Sciatic nerve (tissue), 2 donors: ENCODE results near the gene ZNF343. TPM values are rescaled to one million over a fixed set of nuclear protein-coding genes. Genes with fewer than 3 reads are reported as not detected.
A peak's percentile ranks its signal among the peaks of the same experiment; 100 is the strongest.
"Not testable (repeated sequence)": the region's sequence is repeated elsewhere in the genome, so short reads cannot be mapped to it uniquely, and the experiment has no call there.

Experiments
- ATAC-seq: fragments of 200-7000 bp; cut with Tn5 transposase; one replicate; pipeline ENCODE4 v1.9.1; 2020; ENCODE audit warnings: mild to moderate bottlenecking, moderate library complexity
- DNase-seq: peaks from one replicate; pipeline ENCODE4 v3.0.0-alpha.2; 2020; ENCODE audit warnings: low spot score
- intact Hi-C: fragments of 100-400 bp; cut with DNase I; formaldehyde crosslinking; loops from one replicate; pipeline ENCODE4 v1.14.2; 2022
- total RNA-seq: library from RNA; stranded (reverse); fragmentation: NEBNext Ultra II Directional; extraction: Animal tissue kit (Norgen Biotek cat#: 25700); gene quantifications from one replicate; pipeline ENCODE4 v1.2.1, GENCODE V29; 2021
- donor health status: DM: no; HTN: no; CAD: no.
- donor health status: DM: no; HTN: no; CAD: no.

Gene ZNF343
- total RNA-seq, 1 donor from 2014 or later, result 16.3 TPM

DNA sequence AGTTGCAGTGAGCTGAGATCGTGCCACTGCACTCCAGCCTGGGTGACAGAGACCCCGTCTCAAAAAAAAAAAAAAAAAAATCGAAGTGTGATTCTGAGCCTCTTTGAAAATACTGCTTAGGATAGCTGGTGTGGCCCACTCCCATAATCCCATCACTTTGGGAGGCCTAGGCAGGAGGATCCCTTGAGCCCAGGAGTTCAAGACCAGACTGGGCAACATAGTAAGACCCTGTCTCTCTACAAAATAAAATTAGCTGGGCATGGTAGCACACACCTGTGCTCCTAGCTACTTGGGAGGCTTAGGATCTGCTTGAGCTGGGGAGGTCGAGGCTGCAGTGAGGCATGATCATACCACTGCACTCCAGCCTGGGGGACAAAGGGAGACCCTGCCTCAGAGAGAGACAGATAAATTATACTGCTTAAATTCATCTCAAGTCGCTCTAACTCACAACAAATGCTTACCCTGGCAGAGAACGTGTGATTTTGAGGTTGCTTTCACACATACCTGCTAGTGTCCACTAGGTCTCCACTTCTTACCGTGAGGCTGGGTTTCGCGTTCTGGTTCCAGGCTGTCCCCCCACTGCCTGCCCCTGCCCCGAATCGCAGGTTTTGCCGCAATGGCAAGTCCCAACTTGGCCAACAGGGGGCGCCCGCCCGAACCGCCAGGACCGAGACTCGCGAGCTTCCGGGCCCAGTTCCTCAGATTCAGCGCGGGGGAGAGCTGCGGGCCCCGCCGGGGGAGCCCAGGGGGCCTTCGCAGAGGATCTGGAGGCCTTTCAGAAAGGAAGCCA lies 15.4 kb upstream of the ZNF343 start:
- DNase-seq (peak; percentile 94), ATAC-seq (peak; percentile 88)
- intact Hi-C loops, result loop anchor here (10.0 kb wide), 1 partner anchor 131 kb away; the partner anchor contains the start of gene NOP56

DNA sequence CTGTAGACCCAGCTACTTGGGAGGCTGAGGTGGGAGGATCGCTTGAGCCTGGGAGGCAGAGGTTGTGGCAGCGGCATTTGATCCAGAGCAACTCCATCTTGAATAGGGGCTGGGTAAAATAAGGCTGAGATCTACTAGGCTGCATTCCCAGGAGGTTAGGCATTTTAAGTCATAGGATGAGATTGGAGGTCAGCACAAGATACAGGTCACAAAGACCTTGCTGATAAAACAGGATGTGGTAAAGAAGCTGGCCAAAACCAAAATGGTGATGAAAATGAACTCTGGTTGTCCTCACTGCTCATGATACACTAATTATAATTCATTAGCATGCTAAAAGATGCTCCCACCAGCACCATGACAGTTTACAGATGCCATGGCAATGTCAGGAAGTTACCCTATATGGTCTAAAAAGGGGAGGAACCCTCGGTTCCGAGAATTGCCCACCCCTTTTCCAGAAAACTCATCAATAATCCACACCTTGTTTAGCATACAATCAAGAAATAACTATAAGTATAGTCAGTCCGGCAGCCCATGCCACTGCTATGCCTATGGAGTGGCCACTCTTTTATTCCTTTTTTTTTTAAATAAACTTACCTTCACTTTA lies 14.2 kb upstream of the ZNF343 start:
- ATAC-seq, DNase-seq: not testable (repeated sequence)
- intact Hi-C loops, result loop anchor here (10.0 kb wide), 1 partner anchor 132 kb away; the partner anchor contains the start of gene NOP56

DNA sequence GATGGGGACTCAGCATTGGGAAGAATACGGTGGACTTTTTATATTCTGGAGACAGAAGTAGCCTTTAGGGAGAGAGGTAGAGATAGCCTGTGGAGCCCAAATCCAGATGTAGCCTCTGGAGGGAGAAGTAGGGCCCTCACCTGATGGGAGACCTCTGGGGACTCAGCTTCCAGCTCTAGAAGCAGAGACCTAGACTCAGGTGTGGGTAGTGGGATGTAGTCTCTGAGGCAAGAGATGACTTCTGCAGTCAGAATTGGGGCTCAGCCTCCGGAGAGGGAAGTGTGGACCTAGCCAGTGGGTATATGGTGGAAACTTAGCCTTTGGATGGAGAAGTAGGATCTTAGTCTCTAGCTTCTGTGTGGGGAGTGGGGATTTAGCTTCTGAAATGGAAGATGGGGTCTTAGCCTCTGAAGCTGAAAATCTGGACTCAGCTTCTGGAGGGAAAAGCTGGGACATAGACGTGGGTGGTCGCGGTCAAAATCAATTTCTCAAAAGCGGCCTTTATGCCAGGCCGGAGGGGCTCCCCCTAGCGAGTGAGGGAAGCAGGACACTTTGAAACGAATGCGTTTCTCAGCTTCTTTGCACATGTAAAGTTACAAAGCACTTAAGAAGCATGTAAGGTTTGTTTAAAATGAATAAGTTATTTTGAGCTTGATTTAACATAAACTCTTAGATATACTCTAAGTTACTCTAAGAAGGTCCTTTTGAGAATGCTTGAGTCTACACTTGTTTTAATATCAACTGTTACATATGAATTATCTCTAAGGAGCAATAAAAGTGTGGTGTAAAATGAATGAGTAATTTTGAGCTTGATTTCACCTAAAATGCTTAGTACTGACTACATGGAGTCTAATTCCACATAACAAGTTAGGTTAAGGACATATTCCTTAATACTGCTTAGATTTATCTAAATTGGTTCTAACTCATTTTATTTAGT lies 12.9 kb upstream of the ZNF343 start:
- intact Hi-C loops, result loop anchor here (10.0 kb wide), 1 partner anchor 133 kb away; the partner anchor contains the start of gene NOP56
- DNase-seq, result no peak
- ATAC-seq, result no peak

DNA sequence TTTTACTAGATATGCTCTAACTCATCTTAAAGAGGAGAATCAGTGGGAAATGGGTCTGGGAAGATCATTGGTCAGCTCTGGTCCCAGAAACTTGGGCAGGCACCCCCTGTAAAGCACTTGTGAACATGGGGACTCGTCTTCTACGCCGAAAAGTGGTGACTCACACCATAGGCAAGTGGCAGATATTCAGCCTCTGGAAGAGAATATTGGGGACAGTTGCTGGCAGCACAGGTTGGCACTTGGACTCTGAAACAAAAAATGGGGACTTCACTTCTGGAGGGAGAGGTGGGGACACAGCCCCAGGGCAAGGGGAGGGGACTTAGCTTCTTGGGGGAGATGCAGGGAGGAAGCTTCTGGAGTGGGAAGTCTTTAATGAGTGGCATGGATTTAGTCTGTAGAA lies 11.9 kb upstream of the ZNF343 start:
- ATAC-seq (no peak), DNase-seq (no peak)
- intact Hi-C loops, result loop anchor here (10.0 kb wide), 1 partner anchor 134 kb away; the partner anchor contains the start of gene NOP56

DNA sequence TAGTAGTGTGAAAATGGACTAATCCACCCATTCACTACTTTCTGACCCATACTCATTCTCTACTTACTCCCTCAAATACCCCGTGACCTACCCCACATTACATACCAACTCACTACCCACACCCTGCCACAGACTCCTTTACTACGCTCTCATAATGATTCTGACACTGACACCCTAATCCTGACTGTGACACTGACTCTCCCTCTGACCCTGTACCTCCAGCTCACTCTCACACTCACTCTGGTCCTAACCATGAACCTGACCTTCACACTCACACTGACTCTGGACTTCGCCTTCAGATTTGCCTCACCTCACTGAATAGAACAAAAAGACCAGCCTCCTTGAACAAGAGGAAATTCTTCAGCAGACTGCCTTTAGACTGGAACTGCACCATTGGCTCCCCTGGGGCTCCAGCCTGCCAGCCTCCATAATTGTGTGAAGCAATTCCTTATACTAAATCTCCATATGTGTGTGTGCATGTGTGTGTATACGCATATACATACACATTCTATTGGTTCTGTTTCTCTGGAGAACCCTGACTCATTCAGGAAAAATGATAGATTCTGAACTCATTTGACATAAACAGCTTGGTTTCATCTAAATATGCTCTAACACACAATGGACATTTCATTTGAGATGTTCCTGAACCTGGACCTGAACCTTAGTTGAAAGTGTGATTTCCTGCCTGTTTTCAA lies 10.5 kb upstream of the ZNF343 start:
- intact Hi-C loops, result no loop called here
- ATAC-seq (no peak), DNase-seq (no peak)

DNA sequence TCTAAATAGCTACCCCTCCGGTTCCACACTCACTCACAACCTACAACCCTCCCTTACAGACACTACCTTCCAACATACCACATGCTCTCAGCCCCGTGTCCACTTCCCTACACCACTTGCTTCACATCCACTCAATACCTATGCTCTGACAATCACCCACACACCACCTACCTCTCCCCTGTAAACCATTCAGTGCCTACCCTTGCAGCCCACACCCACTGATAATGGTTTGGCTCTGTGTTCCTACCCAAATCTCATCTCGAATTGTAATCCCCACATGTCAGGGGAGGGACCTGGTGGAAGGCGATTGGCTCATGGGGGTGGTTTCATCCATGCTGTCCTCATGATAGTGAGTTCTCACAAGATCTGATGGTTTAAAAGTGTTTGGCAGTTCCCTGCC lies 9.8 kb upstream of the ZNF343 start:
- ATAC-seq, result no peak
- no peak for DNase-seq
- intact Hi-C loops, result no loop called here

DNA sequence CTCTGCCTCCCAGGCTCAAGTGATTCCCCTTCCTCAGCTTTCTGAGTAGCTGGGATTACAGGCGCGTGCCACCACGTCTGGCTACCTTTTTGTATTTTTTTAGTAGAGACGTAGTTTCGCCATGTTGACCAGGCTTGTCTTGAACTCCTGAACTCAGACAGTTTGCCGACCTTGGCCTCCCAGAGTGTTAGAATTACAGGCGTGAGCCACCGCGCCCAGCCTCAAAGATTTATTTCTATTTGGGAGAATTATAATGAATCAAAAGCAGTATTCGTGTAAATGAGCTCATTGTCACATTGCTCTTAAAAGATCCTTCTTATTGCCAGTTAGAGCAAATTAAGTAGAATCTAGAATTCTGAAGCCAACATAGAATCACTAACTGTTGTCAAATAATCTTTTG lies 9.4 kb upstream of the ZNF343 start:
- intact Hi-C loops, result no loop called here
- no peak for DNase-seq
- no peak for ATAC-seq

DNA sequence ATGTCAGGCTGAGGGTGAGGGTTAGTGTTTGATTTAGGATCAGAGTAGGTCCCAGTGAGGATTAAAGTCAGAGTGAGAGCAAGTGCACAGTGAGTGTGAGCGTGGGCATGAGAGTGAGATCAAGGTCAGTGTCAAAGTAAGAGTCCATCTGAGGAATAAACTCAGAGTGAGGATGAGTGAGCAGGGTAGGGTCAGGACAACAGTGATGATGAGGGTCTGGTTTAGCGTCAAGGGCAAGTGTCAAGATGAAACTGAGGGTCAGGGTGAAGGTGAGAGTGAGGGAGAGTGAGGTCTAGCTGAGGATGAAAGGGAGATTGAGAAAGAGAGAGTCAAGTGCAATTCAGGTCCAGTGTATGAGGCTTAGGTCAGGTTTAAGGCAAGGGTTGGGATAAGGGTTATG lies 7.7 kb upstream of the ZNF343 start:
- intact Hi-C loops, result no loop called here
- DNase-seq, result no peak
- no peak for ATAC-seq

DNA sequence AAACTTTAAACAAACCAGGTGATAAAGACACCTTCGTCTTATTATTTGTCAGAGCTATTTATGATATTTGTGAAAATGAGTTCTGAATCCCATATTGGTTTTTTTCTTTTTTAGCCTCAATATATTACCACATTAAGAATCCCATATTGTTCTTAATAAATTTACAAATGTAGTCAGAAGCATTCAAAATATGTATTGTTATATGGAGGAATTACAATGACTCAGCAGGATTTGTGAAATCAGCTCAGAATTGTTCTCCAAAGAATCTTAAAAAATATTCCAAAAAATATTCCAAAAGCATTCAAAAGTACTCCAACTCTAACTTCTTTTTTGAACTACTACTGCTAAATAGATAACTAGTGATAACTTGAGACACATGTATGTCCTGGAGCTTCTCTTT lies 6.5 kb upstream of the ZNF343 start:
- ATAC-seq, result no peak
- intact Hi-C loops, result no loop called here
- DNase-seq, result no peak

DNA sequence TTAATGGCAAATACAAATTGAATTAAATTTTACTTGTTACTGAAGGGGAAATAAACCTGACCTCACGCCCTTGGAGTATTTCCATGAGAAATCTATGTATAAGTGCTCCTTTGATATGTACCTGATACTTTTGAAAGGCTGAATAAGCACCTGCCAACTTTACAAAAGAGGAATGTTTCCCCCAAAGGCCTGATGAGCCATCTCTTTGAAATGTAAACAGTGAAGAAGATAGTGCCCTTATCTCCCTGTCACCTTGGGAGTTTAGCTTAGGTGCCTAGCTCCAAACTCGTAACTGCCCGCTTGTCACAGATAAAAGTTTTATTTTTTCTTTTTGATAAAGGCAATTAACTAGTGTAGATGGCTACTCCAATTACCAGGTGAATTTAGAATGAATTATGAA lies 1.1 kb upstream of the ZNF343 start:
- intact Hi-C loops, result loop anchor here (5.0 kb wide), 1 partner anchor 1023 kb away; no protein-coding TSS in a partner anchor
- no peak for DNase-seq
- no peak for ATAC-seq

DNA sequence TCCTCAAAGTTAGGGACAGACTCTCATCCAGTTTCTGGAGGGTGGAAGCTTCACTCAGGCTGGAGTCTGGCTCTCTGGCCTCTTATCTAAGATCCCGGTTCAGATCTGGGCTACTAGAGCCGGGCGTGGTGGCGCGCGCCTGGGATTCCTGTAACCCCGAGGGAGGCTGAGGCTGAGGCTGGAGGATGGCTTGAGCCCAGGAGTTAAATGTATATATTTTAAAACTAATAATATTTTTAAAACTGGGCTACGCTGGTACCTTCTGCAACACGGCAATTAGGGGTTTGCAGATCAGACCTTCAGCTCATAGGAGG lies 710 bp upstream of the ZNF343 start:
- ATAC-seq (no peak), DNase-seq (no peak)
- intact Hi-C loops, result no loop called here

DNA sequence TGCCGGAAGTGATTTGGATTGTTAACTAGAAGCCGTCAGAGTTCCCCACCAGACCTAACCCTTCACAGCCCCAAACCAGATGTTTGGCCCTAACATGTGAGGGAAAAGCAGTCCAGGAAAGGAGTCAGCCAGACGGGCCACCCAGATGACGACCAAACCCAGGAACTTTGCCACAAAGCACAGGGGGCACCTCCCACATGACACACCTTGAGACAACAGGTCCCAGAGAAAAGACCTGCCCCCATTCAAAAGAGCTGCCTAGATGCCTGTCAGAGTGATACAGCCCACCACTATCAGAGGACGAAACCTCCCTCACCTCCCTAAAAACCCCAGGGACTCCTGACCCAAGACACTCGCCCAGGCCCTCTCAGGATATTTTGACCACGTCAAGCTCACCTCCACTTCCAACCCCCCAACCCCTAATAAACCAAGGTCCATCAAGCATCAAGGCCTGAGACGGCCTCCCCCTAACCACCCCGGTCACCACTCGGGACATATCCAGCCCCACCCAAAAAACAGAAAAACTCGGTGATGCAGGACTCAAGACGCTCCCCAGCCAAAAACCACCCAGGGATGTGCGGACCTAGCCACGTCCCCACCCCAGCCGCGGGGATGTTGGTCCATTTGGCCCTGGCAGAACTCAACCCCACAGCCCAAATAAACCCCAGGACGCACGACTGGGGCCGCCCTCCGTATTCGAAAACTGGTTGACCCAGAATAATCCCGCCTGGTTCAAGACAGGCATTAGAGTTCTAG lies 662 bp downstream of the ZNF343 start:
- DNase-seq, result no peak
- intact Hi-C loops, result no loop called here
- ATAC-seq, result peak; percentile 61

DNA sequence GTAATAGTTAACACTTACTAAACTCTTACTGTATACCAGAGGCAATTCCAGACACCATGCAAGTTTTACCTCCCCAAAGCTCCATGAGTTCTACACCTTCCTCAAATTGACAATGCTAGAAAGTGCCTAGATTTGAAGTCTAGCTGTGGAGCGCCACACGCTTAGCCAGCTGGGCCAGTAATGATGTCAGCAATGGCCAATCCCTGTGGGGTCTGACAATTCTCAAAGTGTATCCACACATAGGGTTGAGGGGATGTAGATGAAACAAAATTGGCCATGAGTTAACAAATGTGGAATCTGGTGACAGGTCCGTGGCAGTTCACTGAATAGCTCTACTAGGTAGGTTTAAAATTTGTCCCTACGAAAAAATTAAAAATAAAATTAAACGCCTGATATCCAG lies 1.3 kb downstream of the ZNF343 start:
- DNase-seq (no peak), ATAC-seq (no peak)
- intact Hi-C loops, result no loop called here

DNA sequence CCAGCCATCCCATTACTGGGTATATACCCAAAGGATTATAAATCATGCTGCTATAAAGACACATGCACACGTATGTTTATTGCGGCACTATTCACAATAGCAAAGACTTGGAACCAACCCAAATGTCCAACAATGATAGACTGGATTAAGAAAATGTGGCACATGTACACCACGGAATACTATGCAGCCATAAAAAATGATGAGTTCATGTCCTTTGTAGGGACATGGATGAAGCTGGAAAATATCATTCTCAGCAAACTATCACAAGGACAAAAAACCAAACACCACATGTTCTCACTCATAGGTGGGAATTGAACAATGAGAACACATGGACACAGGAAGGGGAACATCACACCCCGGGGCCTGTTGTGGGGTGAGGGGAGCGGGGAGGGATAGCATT lies 2.3 kb downstream of the ZNF343 start:
- DNase-seq, intact Hi-C loops, ATAC-seq: not testable (repeated sequence)

DNA sequence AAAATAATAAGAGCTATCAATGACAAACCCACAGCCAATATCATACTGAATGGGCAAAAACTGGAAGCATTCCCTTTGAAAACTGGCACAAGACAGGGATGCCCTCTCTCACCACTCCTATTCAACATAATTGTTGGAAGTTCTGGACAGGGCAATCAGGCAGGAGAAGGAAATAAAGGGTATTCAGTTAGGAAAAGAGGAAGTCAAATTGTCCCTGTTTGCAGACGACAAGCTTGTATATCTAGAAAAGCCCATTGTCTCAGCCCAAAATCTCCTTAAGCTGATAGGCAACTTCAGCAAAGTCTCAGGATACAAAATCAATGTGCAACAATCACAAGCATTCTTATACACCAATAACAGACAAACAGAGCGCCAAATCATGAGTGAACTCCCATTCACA lies 3.9 kb downstream of the ZNF343 start:
- DNase-seq, ATAC-seq: not testable (repeated sequence)

DNA sequence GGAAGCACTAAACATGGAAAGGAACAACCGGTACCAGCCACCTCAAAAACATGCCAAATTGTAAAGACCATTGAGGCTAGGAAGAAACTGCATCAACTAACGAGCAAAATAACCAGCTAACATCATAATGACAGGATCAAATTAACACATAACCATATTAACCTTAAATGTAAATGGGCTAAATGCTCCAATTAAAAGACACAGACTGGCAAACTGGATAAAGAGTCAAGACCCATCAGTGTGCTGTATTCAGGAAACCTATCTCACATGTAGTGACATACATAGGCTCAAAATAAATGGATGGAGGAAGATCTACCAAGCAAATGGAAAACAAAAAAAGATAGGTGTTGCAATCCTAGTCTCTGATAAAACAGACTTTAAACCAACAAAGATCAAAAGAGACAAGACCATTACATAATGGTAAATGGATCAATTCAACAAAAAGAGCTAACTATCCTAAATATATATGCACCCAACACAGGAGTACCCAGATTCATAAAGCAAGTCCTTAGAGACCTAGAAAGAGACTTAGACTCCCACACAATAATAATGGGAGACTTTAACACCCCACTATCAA lies 5.8 kb downstream of the ZNF343 start:
- intact Hi-C loops, ATAC-seq, DNase-seq: not testable (repeated sequence)

More for the DNA sequence above, 3.9 kb downstream of the ZNF343 start:
- intact Hi-C loops, result not testable (repeated sequence)

DNA sequence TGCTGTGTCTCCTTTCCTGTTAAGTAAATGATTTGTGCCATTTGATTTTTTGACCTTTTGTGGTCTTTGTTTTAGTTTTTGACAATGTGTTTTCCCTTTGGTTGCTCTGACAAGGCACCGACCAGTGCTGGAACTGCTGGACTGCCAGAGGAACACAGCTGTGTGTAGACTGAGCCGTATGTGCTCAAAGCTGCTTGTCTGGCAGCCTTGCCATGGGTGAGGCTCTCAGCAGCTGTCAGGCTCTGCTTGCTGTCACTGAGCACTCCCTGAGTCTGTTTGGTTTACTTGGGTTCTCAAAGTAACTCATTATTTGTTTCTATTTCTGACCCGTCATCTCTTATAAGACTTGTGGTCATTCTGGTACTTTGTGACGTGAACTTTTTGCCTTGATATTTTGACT lies 23.1 kb downstream of the ZNF343 start:
- ATAC-seq, result no peak

DNA sequence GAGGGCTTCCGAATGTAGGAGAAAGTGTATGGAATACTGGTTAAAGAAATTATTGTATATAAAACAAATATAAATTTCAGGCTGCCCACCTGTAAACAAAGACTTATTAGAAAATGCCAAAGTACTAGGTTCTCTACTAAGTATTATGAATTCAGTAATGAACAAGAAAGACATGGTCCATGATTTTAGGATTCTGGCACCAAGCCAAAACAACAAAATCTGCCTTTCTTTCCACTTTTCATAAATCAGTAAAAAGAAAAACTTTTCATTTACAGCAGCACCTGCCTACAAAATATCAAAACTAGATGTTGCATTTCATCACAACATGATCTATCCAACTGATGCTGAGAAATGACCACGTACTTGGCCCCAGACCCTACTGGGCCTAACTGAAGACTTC lies 23.6 kb downstream of the ZNF343 start:
- ATAC-seq (no peak), DNase-seq (no peak)
- intact Hi-C loops, result no loop called here

More for the DNA sequence above, 23.1 kb downstream of the ZNF343 start:
- no peak for DNase-seq
- intact Hi-C loops, result no loop called here
